Hematopoietic multipotent progenitor cell (in vitro differentiated cells): Measurements from ENCODE around the gene ELAVL1. TPM values are rescaled to one million over a fixed set of nuclear protein-coding genes. Genes with fewer than 3 reads are reported as not detected.

ENCODE experiments used
- DNase-seq, 3 donors: peaks; one replicate each; pipeline ENCODE4 v3.0.0-alpha.2; 2011 to 2015; ENCODE audit warnings: low read depth in 2 of 3, low spot score in 2 of 3
- total RNA-seq: library from RNA; depleted of rRNA; stranded (reverse); fragments of >200 nt; gene quantifications from one replicate; pipeline ENCODE4 v1.2.3, GENCODE V29; 2012

Gene ELAVL1
- total RNA-seq, 1 donor = 44.4 TPM

DNA sequence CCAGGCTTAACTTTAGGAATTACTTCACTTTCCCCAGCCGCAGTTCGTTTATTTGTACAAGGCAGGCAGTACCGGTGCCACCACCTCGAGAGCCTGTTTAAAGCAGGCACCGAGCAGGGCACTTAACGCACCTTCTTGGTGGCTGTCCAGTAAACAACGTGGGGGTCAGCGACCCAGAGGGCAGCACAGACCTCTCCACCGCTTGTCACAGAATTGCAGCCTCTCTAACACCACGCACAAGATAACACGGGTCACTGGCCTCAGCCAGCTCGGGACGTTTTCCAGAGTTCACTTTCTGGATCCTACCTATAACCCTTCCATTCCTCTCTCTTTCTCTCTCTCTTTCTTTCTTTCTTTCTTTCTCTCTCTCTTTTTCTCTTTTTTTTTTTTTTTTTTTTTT is 16.8 kb upstream of the ELAVL1 start:
- DNase-seq = no peak

DNA sequence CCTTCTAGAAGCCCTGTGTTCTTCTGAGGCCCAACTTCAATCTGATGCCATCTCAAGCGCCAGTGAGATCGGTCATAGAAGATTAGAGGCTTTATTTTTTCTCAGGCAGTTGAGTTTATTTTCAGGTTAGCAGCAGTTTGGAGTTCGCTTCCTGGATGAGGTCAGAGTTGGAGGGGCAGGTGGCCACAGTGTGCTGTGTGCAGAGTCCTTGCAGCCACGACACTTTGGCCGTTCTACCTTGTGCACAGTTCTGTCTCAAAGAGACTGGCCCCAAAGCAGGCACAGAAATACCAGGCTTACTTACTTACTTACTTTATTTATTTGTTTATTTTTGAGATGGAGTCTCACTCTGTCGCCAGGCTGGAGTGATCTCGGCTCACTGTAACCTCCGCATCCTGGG is 15.9 kb upstream of the ELAVL1 start:
- DNase-seq = no peak

DNA sequence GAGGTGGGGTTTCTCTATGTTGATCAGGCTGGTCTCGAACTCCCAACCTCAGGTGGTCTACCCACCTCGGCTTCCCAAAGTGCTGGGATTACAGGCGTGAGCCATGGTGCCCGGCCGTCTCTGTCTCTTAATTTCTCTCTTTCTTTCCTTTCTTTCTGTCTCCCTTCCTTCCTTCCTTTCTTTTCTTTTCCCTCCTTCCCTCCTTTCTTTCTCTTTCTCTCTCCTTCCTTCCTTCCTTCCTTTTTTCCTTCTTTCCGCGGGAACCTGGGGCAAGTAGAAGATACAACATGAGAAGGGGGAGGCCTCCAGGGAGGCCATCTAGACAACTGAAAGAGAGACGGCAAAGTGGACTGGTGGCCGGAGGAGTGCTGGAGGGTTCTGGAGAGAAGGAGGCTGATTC is 15.2 kb upstream of the ELAVL1 start:
- no peak for DNase-seq

DNA sequence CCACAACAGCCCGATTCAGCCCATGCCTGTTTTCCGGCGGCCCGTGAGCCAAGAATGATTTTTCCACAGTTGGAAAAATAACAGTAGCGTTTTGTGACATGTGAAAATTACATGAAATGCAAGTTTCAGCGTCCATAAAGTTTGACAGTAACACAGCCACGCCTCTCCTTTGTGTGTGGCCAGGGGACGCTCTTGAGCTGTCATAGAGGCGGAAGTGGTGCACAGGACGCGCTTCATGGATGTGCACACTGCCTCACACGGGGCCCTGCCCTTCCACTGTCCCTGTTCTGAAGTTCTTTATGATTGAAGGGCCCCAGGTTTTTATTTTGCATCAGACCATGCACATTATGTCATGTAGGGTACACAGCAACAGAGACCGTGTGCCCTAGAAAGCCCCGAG is 12.4 kb upstream of the ELAVL1 start:
- peak in 2 of 3 donors; percentile 51 to 70 for DNase-seq

DNA sequence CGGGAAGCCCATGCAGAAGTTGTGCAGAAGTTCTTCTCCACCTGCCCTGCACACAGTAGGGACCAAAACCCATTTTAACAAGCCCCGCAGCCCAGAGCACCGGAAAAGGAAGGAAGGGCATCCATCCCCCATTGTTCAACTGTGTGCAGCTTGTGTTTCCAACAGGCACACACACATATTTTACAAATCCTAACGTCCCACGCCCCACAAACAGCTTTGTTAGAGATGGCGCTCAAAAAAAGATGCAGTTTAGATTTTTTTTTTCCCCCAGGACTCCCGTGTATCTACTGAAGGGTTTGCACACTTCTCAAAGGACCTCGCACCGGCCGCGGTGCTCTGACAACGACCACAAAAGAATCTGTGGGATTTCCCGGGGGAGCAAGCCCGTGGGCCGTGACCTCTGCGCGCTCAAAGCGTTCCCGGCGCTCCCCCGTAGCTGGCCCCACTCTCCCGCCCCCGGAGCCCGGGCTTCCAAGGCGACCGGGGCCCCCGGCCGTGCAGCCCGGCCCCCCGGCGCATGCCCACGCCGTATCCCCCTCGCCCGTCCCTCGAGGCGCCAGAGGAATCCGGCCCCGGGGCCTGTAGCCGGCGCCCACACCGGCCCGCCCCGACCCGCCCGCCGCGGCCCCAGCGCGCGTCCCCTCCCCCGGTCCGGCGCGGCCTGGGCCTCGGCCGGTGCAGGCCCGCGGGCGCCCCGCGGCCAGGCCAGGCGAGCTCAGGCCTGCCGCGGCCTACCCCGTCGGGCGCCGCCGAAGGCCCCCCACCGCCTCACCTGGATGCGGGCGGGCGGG is 523 bp downstream of the ELAVL1 start:
- peak in 2 of 3 donors; percentile 20 to 36 for DNase-seq

DNA sequence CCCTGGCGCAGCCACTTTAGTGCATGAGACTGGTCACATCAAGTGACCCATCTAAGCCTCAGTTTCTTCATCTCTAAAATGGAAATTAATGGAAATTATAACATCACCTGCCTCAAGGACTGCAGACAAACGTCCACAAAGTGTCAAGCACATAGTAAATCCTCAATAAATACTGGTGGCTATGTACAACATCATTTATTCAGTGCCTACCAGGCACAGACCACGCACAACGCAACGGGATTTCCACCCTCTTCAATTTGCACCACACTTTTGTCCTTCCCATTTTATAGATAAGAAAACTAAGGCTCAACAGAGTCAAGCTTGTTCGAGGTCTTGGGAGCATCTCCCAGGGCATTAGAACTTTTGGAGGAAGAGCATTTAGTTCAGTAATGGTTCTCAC is 1.4 kb downstream of the ELAVL1 start:
- no peak for DNase-seq

DNA sequence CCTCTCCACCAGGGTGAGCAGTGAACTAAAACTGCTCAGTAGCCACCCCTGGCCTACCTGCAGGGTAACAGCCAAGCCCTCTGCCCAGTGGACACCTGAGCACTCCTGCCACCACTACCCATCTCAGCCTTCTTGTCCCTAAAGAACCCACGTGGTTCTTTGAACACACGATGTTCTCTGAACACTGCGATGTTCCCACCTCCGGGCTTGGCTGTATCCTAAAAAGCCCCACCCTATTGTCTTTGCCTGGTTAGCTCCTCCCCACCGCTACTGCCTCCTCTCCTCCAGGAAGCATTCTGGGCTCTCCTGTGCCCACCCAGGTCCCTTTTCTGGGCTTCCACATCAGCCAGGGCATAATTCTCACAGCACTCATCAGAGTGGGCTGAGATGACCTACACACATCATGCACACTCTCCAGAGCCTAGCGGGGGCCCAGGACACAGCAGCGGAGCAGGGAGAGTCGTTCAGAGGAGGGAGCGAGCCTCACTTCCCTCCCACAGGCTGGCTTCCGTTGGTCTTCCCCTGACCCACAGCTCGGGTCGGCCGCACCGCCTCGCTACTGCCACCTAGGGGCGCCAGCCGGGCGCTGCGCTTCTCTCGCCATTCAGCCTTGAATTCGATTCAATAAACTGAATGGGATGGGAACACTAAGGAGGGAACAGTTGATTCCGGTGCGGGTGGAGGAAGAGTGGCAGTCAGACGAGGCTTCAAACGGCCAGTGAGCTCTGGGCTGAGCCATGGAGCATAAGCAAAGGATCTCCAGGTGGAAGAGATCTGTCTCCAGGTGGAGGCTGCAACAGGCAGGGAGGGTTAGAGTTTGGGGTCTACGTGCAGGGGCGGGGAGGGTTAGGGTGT is 3.2 kb downstream of the ELAVL1 start:
- peak; percentile 48 to 66 (median 65) for DNase-seq

DNA sequence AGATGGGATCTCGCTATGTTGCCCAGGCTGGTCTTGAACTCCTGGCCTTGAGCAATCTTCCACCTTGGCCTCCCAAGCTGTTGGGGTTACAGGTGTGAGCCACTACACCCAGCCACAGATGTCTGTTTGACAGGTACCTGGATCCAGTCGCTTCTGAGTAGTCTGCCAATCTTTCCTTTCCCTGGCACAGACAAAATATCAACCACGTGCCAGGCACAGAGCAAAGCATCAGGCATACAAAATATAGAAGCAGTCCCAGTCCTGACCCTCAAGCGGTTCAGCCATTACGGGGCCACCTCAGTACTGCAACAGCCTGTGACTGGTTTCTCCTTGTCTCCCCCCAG is 3.8 kb downstream of the ELAVL1 start:
- no peak for DNase-seq

DNA sequence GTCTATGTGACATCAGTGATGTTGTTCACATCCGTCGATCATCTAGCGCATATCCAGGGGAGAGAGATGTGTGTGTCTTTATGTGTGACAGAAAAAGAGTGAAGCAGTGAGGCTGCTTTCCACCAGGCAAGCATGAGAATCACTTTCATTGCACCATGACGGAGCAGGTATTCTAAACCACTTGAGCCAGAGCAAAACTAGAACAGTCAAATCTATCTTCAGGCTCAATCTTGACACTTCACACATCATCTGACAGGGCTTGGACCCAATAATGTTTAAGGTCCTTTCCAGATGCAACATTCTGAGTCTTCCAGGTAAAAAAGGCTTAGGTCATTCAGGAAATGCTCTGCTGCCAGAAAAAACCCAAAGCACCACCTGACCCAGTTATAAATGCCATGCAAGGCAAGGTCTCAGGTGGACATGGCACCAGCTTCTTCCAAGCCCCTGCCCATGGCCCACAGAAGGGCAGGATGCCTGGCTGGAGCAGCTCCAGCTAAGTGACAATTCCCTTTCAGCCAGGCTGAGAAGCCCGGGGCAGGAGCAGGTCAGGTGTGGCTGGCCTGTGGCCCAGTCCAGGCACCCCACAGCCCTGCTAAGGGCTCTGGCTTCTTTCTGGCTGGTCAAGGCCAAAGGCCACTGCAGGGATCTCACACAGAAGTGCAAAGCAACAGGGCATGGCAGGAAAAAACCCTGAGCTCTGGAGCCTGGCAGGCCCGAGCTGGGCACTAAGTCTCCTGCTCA is 5.0 kb downstream of the ELAVL1 start:
- DNase-seq = no peak

DNA sequence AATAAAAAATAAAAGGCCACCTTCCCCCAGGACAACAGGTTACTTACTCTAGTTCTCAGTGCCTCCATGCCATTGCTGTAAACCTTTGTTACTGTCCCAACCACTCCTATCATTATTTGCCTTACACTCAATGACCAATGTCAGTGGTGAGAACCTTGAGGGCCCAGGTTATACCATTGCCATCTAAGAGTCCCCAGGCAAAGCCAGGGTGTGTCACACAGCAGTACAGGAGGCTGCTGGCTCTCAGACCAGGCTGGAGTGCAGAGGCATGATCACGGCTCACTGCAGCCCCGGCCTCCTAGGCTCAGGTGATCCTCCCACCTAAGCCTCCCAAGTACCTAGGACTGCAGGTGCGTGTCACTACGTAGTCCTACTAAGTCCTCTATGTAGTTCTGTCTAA is 6.1 kb downstream of the ELAVL1 start:
- no peak for DNase-seq

DNA sequence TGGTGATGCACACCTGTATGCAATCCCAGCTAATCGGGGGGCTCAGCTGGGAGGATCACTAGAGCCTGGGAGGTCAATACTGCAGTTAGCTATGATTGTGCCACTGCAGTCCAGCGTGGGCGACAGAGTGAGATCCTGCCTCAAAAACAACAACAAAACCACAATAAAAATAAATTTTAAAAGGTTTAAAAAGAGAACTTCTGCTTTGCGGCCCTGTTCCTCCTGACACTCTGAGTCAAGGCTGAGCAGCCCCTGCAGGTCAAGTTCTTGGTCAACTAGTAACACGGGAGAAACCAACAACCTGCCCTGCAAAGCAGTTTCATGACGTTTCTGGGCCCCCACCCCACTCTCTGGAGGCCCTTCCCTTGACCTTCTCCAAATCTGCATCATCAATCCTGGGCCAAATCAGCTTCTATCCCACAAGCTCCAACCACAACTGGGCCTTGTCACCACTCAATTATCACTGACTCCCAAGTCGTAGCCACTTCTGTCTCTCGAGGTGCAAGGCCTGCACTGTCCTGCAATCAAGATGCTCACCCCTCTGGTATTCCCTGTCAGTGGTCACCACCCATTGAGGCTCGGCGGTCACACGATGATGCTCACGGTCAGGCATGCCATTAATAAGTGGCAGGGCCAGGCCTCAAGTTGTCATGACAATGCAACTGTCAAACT is 7.5 kb downstream of the ELAVL1 start:
- DNase-seq = no peak

DNA sequence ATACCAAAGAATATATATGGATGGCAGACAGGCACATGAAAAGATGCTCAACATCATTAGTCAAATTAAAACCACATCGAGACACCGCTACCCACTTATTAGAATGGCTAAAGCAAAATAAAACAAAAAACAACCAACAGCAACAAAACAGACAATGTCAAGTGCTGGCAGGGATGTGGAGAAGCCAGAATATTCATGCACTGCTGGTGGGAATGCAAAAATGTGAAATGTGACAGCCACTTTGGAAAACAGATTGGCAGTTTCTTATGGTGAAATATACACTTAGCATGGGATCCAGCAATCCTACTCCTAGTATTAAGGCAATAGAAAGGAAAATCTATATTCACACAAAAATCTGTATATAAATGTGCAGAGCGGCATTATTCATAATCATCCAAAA is 8.6 kb downstream of the ELAVL1 start:
- DNase-seq = no peak

DNA sequence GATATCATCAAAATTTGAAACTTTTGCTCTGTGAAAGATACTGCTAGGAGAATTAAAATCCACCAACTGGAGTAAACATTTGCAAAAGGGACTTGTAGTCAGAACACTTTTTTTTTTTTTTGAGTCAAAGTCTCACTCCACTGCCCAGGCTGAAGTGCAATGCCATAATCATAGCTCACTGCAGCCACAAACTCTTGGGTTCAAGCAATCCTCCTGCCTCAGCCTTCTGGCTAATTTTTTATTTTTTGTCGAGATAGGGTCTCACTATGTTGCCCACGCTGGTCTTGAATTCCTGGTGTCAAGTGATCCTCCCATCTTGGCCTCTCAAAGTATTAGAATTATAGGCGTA is 9.7 kb downstream of the ELAVL1 start:
- DNase-seq = no peak

DNA sequence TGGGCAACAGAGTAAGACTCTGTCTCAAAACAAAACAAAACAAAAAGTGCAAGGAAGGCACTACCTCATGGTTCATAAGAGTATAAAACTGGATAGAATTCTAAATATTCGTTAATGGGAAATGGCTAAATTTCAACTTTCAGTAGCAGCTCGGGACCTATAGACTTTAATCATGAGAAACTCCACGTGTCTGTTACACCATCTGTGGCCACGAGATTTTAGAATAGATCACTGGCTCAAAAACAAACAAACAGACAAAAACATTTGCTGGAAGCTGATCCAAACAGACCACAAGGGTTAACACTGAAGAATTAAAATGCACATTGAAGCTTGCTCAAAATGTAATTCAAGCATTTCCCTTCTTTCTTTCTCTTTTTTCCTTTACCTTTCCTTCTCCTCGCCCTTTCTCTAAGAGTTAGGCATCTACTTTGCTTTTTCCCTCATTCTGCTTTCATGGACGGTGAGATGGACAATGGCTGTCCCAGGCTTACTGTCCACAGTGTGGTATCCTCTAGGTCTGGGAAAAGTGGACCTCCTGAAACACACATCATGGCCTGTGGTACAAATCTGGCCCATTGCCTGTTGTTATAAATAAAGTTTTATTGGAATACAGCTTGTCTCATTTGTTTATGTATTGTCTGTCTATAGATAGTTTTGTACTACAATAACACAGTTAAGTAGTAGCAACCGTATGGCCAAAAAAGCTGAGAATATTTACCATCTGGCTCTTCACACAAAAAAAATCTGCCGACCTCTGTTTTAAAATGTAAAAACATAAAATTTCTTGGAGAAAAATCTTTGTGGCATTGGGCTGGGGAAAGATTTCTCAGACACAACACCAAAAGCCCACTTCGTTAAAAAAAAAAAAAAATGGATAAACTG is 10.3 kb downstream of the ELAVL1 start:
- no peak for DNase-seq

DNA sequence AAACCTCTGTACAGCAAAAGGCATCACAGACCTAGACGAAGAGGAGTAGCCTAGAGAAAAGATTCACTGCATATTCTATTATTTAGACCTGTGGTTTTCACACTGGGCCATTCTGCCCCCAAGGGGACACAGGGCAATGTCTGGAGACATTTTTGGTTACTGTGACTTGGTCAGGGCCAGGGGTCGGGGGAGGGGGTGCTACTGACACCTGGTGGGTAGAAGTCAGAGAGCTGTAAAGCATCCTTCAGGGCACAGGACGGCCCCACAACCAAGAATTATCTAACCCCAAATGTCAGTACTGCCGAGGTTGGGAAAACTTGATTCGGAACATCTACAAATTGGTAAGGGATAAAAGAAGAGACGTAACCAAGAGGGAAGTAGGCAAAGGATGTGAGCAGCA is 11.3 kb downstream of the ELAVL1 start:
- DNase-seq = no peak

DNA sequence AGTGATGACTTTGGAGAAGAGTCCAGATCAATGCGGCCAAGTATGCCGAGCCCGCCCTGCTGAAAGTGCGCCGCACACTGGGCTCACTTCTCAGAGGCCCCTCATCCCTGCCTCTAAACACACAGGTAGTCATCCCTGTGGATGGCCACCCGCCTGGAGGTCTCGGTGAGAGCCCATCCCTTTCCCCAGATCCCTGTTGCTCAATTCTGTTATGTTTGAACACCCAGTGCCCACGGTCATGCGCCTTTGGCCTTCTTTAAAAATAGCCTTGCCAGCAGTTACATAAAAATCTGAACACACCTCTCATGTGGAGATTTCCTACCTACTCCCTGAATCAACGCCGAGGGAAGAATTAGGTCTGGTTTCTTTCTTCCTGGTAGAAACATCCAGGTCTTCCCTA is 11.9 kb downstream of the ELAVL1 start:
- no peak for DNase-seq

DNA sequence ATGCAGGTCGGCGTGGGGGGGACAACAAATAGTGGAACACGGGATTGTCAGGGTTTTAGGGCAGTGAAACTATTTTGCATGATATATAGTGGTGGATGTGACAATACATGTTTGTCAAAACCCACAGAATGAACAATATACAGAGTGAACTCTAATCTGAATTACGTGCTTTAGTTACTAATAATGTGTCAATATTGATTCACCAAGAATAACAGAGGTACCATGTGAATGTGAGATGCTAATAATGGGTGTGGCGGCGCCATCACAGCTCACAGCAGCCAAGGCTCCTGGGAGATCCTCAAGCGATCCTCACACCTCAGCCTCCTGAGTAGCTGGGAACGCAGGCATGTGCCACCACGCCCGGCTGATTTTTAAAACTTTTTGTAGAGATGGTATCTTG is 12.9 kb downstream of the ELAVL1 start:
- DNase-seq = no peak

DNA sequence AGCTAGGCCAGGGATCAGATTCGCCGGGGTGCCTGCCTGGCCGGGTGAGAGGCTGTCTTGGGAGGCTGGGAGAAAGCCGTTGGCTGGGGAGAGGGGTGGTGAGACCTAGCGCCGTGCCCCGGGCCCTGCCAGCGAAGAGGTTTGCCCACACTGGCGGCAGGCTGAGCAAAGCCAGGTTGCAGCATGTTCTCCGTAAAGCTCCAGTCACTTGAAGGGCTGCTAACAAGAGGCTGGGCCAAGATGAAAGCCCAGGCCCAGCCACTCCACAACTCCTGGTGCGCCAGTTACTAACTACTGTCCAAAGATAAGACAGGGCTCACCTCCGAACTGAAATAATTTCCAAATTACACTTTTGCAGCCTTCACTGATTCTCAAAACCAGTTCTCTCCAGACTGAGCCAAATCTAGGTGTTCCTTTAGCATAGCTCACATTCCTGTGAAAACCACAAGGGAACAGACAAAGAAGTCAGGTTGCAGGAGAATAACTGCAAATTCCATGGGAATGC is 16.3 kb downstream of the ELAVL1 start:
- no peak for DNase-seq

DNA sequence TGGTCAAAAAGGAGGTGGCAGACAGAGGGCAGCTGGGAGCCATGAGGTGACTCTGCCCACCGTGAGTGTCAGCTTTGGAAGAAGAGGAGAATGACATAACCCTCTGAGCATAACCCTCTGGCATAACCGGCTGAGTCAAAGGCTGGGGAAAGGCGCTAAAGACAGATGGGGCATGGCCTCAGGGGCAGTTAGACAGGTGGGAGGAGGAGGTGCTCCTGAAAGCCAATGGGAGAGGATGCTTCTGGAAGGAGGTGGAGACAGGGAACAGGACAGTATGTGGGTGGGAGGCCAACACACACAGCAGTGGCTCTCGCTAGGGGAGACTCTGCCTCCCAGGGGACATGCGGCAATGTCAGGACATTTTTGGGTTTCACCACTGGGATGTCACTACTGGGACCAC is 17.1 kb downstream of the ELAVL1 start:
- no peak for DNase-seq
